Upper lobe of left lung (tissue), 4 donors: ENCODE results near the gene TMEM8B.

Experiments used
- CTCF ChIP-seq, 6 experiments: fragments of 450-650 bp in 4 of 6; fragments of 200-600 bp in 2 of 6; sonication (generic) in 2 of 6; IDR thresholded peaks; one replicate each; pipeline ENCODE4 v1.5.1; 2016 to 2019; ENCODE audit warnings: antibody characterized with exemption in 6 of 6
- POLR2A ChIP-seq, 4 donors: fragments of 450-650 bp; IDR thresholded peaks; one replicate each; pipeline ENCODE4 v1.5.1; 2016 to 2017; ENCODE audit warnings: antibody characterized with exemption in 4 of 4, mild to moderate bottlenecking in 2 of 4
- POLR2AphosphoS5 ChIP-seq, 2 donors: sonication (generic); formaldehyde crosslinking; IDR thresholded peaks; one replicate each; pipeline ENCODE4 v1.5.1; 2017; ENCODE audit warnings: antibody characterized with exemption in 2 of 2

- TF ChIP-seq POLR2A (IDR thresholded peaks at IDR 0.05): no peak
- no peak for TF ChIP-seq POLR2AphosphoS5 (IDR thresholded peaks at IDR 0.05)
- no peak for TF ChIP-seq CTCF (IDR thresholded peaks at IDR 0.05)
These were observed 2.0 kb downstream of the TMEM8B start for GRCh38 chr9:35831040-35831439.
